Stomach smooth muscle (tissue), 2 donors: ENCODE data around the gene GRM3.
A peak's percentile ranks its signal among the peaks of the same experiment; 100 is the strongest.
"Not testable (repeated sequence)": the region's sequence is repeated elsewhere in the genome, so short reads cannot be mapped to it uniquely, and the experiment has no call there.

Experiments
- H3K27ac ChIP-seq: one replicate; pipeline ENCODE4 v1.7.0; 2013; ENCODE audit warnings: mild to moderate bottlenecking, low read length, inconsistent platforms
- H3K27me3 ChIP-seq, 2 donors: one replicate each; pipeline ENCODE4 v1.7.0; 2013; ENCODE audit warnings: low read length in 2 of 2; ENCODE audit not compliant: insufficient read depth in 2 of 2, control insufficient read depth in 1 of 2
- H3K36me3 ChIP-seq, 2 donors: one replicate each; pipeline ENCODE4 v1.7.0; 2013; ENCODE audit warnings: low read length in 2 of 2; ENCODE audit not compliant: control insufficient read depth in 2 of 2, insufficient read depth in 2 of 2
- H3K4me1 ChIP-seq: one replicate; pipeline ENCODE4 v1.7.0; 2013; ENCODE audit warnings: low read length; ENCODE audit not compliant: control insufficient read depth, insufficient read depth
- H3K4me3 ChIP-seq, 2 donors: one replicate each; pipeline ENCODE4 v1.7.0; 2013; ENCODE audit warnings: low read length in 2 of 2
- H3K9ac ChIP-seq, 2 donors: one replicate each; pipeline ENCODE4 v1.7.0; 2013; ENCODE audit warnings: low read length in 2 of 2, mild to moderate bottlenecking in 1 of 2
- H3K9me3 ChIP-seq, 2 donors: one replicate each; pipeline ENCODE4 v1.7.0; 2013; ENCODE audit warnings: low read length in 2 of 2; ENCODE audit not compliant: control insufficient read depth in 2 of 2
- donor health status: healthy.
- donor health status: Pancreatic carcinoma.

Gene GRM3

GRCh38 chr7:86643561-86644281 is at the start of gene GRM3:
Gene GRM3 (plus strand): TSS chr7:86643909. CDS start chr7:86765146, 121,237 bp downstream.
- no peak within 1 kb of the TSS for H3K27ac ChIP-seq
- H3K9me3 ChIP-seq, result no peaks in the 10 kb centered on the region
- no peaks in the 10 kb centered on the region for H3K4me1 ChIP-seq
- peaks cover 22 to 31% of the 10 kb centered on the region in 2 donors for H3K27me3 ChIP-seq
- H3K4me3 ChIP-seq, result peak within 1 kb of the TSS; percentile 41 to 59
- H3K36me3 ChIP-seq, result no peaks in the 10 kb centered on the region
- H3K9ac ChIP-seq, result no peak within 1 kb of the TSS

DNA sequence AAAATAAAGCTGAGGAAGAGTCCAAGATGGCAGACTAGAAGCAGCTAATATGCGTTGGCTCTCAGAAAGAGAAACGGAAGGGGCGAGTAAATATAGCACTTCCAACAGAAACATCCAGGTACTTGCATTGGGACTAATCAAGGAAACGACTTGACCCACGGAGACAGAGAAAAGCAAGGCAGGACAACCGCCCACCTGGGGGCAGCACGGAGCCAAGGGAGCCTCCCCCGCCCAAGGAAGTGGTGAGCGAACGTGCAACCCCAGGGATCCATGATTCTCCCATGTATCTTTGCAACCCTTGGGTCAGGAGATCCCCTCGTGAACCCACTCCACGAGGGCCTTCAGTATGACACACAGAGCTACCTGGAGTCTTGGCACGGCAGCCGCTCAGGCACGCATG is 45.4 kb upstream of the GRM3 start:
- Histone ChIP-seq H3K9ac (no peak overlapping the region), H3K27ac (no peak overlapping the region), H3K4me3 (no peak overlapping the region), H3K9me3 (peaks cover 0 to 3% of the 10 kb centered on the region in 2 donors), H3K27me3 (peaks cover 0 to 3% of the 10 kb centered on the region in 2 donors), H3K36me3 (no peaks in the 10 kb centered on the region), H3K4me1 (no peaks in the 10 kb centered on the region)

- Histone ChIP-seq H3K4me3 (no peak overlapping the region), H3K27me3 (peaks cover 0 to 3% of the 10 kb centered on the region in 2 donors), H3K9me3 (peaks cover 0 to 3% of the 10 kb centered on the region in 2 donors), H3K36me3 (no peaks in the 10 kb centered on the region), H3K4me1 (no peaks in the 10 kb centered on the region), H3K27ac (no peak overlapping the region), H3K9ac (no peak overlapping the region)
Observed at GRCh38 chr7:86598721-86599120, 45.0 kb upstream of the GRM3 start.

DNA sequence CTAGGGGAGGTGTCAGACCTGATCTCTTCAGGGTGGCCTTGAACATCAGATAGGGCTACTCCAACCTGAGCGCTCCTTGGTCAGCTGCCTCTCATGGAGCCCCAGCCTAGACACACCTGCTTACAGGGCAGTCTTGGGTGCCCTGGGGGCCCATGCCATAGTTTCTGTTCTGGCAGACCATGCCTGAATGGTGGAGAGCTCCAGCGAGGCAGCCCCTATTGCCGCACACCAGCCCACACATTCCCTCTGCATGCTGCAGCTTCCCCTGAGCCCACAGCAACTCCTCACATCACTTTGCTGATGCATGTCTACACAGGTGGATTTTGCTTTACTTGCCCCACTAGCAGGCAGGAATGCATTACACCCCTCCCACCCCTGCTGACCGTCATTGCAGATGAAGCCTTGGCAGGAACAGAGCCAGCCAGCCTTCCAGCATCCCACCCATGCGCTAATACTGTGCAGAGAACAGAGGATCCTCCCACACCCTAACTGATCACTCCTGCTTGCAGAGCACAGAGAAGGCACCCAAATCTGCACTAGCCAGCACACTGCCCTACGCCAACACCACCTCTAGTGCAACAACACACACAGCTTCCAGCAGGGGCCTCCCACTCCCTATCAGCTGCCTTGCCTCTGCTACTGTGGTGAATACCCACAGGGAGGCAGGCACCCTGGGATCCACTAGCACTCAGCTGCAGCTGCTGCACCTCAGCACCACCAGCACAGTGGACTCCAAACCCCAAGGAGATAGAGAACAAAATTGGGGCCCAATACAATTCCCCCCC is 43.0 kb upstream of the GRM3 start:
- peaks cover 0 to 3% of the 10 kb centered on the region in 2 donors for H3K27me3 ChIP-seq

DNA sequence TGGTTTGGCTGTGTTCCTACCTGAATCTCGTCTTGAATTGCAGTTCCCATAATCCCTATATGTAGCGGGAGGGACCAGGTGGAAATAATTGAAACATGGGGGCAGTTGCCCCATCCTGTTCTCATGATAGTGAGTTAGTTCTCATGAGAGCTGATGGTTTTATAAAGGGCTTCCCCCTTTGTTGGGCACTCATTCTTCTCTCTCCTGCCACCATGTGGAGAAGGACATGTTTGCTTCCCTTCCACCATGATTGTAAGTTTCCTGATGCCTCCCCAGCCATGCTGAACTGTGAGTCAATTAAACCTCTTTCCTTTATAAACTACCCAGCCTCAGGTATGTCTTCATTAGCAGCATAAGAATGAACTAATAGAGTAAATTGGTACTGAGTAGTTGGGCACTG is 28.0 kb upstream of the GRM3 start:
- not testable (repeated sequence) for H3K36me3 ChIP-seq, H3K27me3 ChIP-seq, H3K4me1 ChIP-seq

More for the DNA sequence above, 43.0 kb upstream of the GRM3 start:
- Histone ChIP-seq H3K27ac (no peak overlapping the region), H3K9me3 (peaks cover 0 to 3% of the 10 kb centered on the region in 2 donors), H3K36me3 (no peaks in the 10 kb centered on the region), H3K4me1 (no peaks in the 10 kb centered on the region), H3K9ac (no peak overlapping the region), H3K4me3 (no peak overlapping the region)

DNA sequence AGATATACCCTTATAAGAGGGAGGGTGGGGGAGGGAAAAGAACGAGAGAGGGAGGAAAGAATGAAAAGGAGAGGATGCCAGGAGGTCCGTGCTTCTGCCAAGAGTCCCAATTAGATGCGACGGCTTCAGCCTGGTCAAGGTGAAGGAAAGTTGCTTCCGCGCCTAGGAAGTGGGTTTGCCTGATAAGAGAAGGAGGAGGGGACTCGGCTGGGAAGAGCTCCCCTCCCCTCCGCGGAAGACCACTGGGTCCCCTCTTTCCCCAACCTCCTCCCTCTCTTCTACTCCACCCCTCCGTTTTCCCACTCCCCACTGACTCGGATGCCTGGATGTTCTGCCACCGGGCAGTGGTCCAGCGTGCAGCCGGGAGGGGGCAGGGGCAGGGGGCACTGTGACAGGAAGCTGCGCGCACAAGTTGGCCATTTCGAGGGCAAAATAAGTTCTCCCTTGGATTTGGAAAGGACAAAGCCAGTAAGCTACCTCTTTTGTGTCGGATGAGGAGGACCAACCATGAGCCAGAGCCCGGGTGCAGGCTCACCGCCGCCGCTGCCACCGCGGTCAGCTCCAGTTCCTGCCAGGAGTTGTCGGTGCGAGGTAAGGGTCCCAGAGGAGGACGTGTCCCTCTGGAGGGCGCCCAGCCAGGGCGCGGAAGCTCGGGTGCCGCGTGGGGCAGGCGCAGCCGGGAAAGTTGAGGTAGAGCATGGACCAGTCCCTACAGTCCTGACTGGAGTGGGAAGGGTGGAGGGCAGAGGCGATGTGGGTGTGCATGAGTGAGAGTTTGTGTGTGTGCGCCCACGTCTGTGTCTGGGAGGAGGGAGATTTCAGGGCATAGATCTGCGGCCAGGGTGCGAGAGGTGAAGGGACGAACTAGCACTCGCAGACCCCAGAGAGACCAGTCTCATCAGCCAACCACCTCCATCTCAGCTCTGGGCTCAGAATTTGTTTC is 844 bp downstream of the GRM3 start:
- no peaks in the 10 kb centered on the region for H3K9me3 ChIP-seq
- no peak overlapping the region for H3K9ac ChIP-seq
- no peak overlapping the region for H3K27ac ChIP-seq
- no peaks in the 10 kb centered on the region for H3K36me3 ChIP-seq
- peak overlapping the region; percentile 41 to 59 for H3K4me3 ChIP-seq
- peaks cover 22 to 31% of the 10 kb centered on the region in 2 donors for H3K27me3 ChIP-seq
- H3K4me1 ChIP-seq, result no peaks in the 10 kb centered on the region

More for the DNA sequence above, 28.0 kb upstream of the GRM3 start:
- not testable (repeated sequence) for H3K27ac ChIP-seq, H3K9ac ChIP-seq, H3K9me3 ChIP-seq, H3K4me3 ChIP-seq

DNA sequence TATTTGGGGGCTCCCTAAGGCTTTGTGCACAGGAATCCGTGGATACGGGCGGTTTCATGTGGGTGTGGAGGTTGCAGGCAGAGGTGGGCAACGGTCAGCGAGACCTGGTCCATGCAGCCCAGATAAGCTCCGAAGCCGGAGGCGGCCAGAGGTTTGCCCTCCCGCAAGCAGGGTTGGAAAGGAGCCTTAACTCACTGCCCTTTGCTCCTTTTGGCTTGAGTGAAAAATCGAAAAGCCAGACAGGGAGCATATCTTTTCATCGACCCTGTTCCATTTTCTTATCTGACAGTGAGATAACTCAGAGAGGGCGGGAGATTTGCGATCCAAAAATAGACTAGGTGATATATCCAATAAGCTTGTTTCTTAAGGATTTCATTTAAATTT is 1.5 kb downstream of the GRM3 start:
- Histone ChIP-seq H3K4me3 (peak overlapping the region in 1 of 2 donors; percentile 59), H3K4me1 (no peaks in the 10 kb centered on the region), H3K27me3 (peaks cover 22 to 31% of the 10 kb centered on the region in 2 donors), H3K36me3 (no peaks in the 10 kb centered on the region), H3K9ac (no peak overlapping the region), H3K9me3 (no peaks in the 10 kb centered on the region), H3K27ac (no peak overlapping the region)

DNA sequence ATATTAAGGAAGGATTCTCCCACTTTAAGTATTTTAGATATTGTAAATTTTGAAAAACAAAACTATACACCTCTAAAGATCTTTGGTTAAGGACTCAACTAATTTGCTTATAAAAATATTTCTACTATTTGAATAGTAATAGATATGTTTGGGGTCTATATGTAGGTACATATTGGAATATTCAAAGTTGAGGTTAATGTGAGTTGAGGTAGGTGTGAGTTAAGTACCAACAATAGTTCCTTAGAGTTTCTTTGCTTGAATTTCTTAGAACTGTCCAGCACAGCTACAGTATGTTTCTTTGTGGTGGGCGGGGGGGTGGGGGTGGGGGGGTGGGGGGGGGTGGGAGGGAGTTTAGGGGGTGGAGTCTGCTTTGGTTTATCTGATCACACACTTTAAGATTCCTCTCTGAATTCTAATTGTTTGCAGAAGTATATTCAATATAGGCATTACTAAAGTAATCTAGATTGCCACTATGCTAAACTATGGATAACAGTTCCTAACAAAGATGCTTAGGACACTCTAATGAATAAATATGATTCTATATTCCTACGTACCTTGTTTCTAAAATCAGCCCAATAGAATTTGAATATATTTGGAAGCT is 2.1 kb downstream of the GRM3 start:
- Histone ChIP-seq H3K27me3 (peaks cover 22 to 31% of the 10 kb centered on the region in 2 donors), H3K36me3 (no peaks in the 10 kb centered on the region), H3K9ac (no peak overlapping the region), H3K4me1 (no peaks in the 10 kb centered on the region), H3K9me3 (no peaks in the 10 kb centered on the region), H3K27ac (no peak overlapping the region), H3K4me3 (no peak overlapping the region)

- Histone ChIP-seq H3K9ac (no peak overlapping the region), H3K27ac (no peak overlapping the region), H3K9me3 (no peaks in the 10 kb centered on the region), H3K4me1 (no peaks in the 10 kb centered on the region), H3K36me3 (no peaks in the 10 kb centered on the region), H3K4me3 (no peak overlapping the region), H3K27me3 (peaks cover 19 to 20% of the 10 kb centered on the region in 2 donors)
Observed at GRCh38 chr7:86647385-86648094, 3.8 kb downstream of the GRM3 start.
